RPMI7951 (cell line): ENCODE results near the gene SEMA3D. TPM values are rescaled to one million over a fixed set of nuclear protein-coding genes. Genes with fewer than 3 reads are reported as not detected.

ENCODE experiments used
- DNase-seq: peaks from one replicate; pipeline ENCODE4 v3.0.0-alpha.2; 2012; ENCODE audit warnings: low read depth
- total RNA-seq: library from RNA; depleted of rRNA; stranded (reverse); fragments of >200 nt; shearing (Covaris generic); gene quantifications from 2 replicates; pipeline ENCODE4 v1.2.3, GENCODE V29; 2014

Gene SEMA3D
- total RNA-seq, 1 experiment from 2014 or later = 2.6 TPM

- DNase-seq = no peak
Measured at GRCh38 chr7:85079434-85079833, 107.4 kb downstream of the SEMA3D start.

GRCh38 chr7:85078181-85078580 is 108.7 kb downstream of the SEMA3D start:
- DNase-seq = no peak

- DNase-seq = no peak
Measured at GRCh38 chr7:85075864-85076263, 111.0 kb downstream of the SEMA3D start.

- DNase-seq = peak; percentile 5
Measured at GRCh38 chr7:85074992-85075391, 111.9 kb downstream of the SEMA3D start.

GRCh38 chr7:85074016-85074415 is 112.8 kb downstream of the SEMA3D start:
- DNase-seq = no peak

GRCh38 chr7:85070967-85071628 is 115.8 kb downstream of the SEMA3D start:
- DNase-seq = no peak

- peak; percentile 11 for DNase-seq
Measured at GRCh38 chr7:85068799-85069198, 118.1 kb downstream of the SEMA3D start.

- peak; percentile 7 for DNase-seq
Measured at GRCh38 chr7:85067371-85067770, 119.5 kb downstream of the SEMA3D start.

GRCh38 chr7:85065888-85066485 is 120.9 kb downstream of the SEMA3D start:
- no peak for DNase-seq

- no peak for DNase-seq
Measured at GRCh38 chr7:85065306-85065705, 121.5 kb downstream of the SEMA3D start.

- no peak for DNase-seq
Measured at GRCh38 chr7:85062651-85063050, 124.2 kb downstream of the SEMA3D start.

GRCh38 chr7:85061456-85061855 is 125.4 kb downstream of the SEMA3D start:
- DNase-seq = no peak

- DNase-seq = no peak
Measured at GRCh38 chr7:85060696-85061095, 126.2 kb downstream of the SEMA3D start.

- DNase-seq = no peak
Measured at GRCh38 chr7:85055906-85056305, 130.9 kb downstream of the SEMA3D start.

GRCh38 chr7:85055196-85055595 is 131.7 kb downstream of the SEMA3D start:
- no peak for DNase-seq

- no peak for DNase-seq
Measured at GRCh38 chr7:85054306-85054705, 132.6 kb downstream of the SEMA3D start.

- DNase-seq = no peak
Measured at GRCh38 chr7:85052894-85053293, 134.0 kb downstream of the SEMA3D start.

- DNase-seq = no peak
Measured at GRCh38 chr7:85052056-85052737, 134.7 kb downstream of the SEMA3D start.

GRCh38 chr7:85046534-85046933 is 140.3 kb downstream of the SEMA3D start:
- no peak for DNase-seq

GRCh38 chr7:85041605-85042216 is 145.1 kb downstream of the SEMA3D start:
- peak; percentile 42 for DNase-seq

- no peak for DNase-seq
Measured at GRCh38 chr7:85039196-85039923, 147.5 kb downstream of the SEMA3D start.

- no peak for DNase-seq
Measured at GRCh38 chr7:85038466-85038865, 148.4 kb downstream of the SEMA3D start.
